Hindlimb muscle (tissue), 1 donor: Measurements from ENCODE around the gene RAN. TPM values are rescaled to one million over a fixed set of nuclear protein-coding genes. Genes with fewer than 3 reads are reported as not detected.
"Not testable (repeated sequence)": the region's sequence is repeated elsewhere in the genome, so short reads cannot be mapped to it uniquely, and the experiment has no call there.

Source experiments
- DNase-seq: peaks from one replicate; pipeline ENCODE4 v3.0.0-alpha.2; 2013
- polyA plus RNA-seq: library from polyadenylated mRNA; unstranded; fragments of 120-200 nt; gene quantifications from one replicate; pipeline ENCODE4 v1.2.1, GENCODE V29; 2013; ENCODE audit not compliant: insufficient read length

RAN gene
- polyA plus RNA-seq, 1 donor, result 340 TPM

- no peak for DNase-seq
These were observed 6.6 kb downstream of the RAN start for GRCh38 chr12:130878193-130879185.

- no peak for DNase-seq
These were observed 7.4 kb downstream of the RAN start for GRCh38 chr12:130879212-130879686.

- DNase-seq, result no peak
These were observed 8.0 kb downstream of the RAN start for GRCh38 chr12:130879781-130880389.

GRCh38 chr12:130880411-130880885 lies 8.6 kb downstream of the RAN start:
- DNase-seq, result no peak

GRCh38 chr12:130881046-130881445 lies 9.2 kb downstream of the RAN start:
- no peak for DNase-seq

- no peak for DNase-seq
These were observed 9.7 kb downstream of the RAN start for GRCh38 chr12:130881548-130881947.

GRCh38 chr12:130887190-130887589 lies 15.3 kb downstream of the RAN start:
- DNase-seq, result not testable (repeated sequence)

GRCh38 chr12:130904064-130904463 lies 32.2 kb downstream of the RAN start:
- no peak for DNase-seq

GRCh38 chr12:130904936-130905455 lies 33.1 kb downstream of the RAN start:
- not testable (repeated sequence) for DNase-seq

- DNase-seq, result no peak
These were observed 37.2 kb downstream of the RAN start for GRCh38 chr12:130909111-130909510.

- DNase-seq, result no peak
These were observed 39.3 kb downstream of the RAN start for GRCh38 chr12:130911193-130911592.

GRCh38 chr12:130911933-130912332 lies 40.1 kb downstream of the RAN start:
- no peak for DNase-seq

GRCh38 chr12:130916241-130916911 lies 44.5 kb downstream of the RAN start:
- peak; percentile 81 for DNase-seq

- no peak for DNase-seq
These were observed 45.7 kb downstream of the RAN start for GRCh38 chr12:130917607-130918006.

GRCh38 chr12:130919086-130919485 lies 47.2 kb downstream of the RAN start:
- DNase-seq, result no peak

- no peak for DNase-seq
These were observed 48.3 kb downstream of the RAN start for GRCh38 chr12:130920119-130920703.

GRCh38 chr12:130920723-130921381 lies 49.0 kb downstream of the RAN start:
- DNase-seq, result no peak

- peak; percentile 24 for DNase-seq
These were observed 50.7 kb downstream of the RAN start for GRCh38 chr12:130922511-130922953.

GRCh38 chr12:130924966-130925665 lies 53.2 kb downstream of the RAN start:
- no peak for DNase-seq

- no peak for DNase-seq
These were observed 53.8 kb downstream of the RAN start for GRCh38 chr12:130925666-130926015.
